Right lobe of liver (tissue), 4 donors: ENCODE results near the gene TMCC3.

ENCODE experiments used
- POLR2A ChIP-seq: fragments of 450-650 bp; IDR thresholded peaks from one replicate; pipeline ENCODE4 v1.6.1; 2017; ENCODE audit warnings: antibody characterized with exemption, mild to moderate bottlenecking
- TF ChIP-seq, protein P1 (sequence below), 4 donors: fragments of 200-600 bp in 3 of 4; fragments of 450-650 bp in 1 of 4; IDR thresholded peaks; one replicate each; pipeline versions ENCODE4 v1.5.1 to v1.8.0; 2016 to 2022; ENCODE audit warnings: antibody characterized with exemption in 4 of 4, mild to moderate bottlenecking in 2 of 4
- donor health status: DM: no; HTN: no; CAD: no.
- donor health status: DM: no; HTN: no; CAD: no.
- donor health status: DM: no; HTN: yes; CAD: no.

DNA sequence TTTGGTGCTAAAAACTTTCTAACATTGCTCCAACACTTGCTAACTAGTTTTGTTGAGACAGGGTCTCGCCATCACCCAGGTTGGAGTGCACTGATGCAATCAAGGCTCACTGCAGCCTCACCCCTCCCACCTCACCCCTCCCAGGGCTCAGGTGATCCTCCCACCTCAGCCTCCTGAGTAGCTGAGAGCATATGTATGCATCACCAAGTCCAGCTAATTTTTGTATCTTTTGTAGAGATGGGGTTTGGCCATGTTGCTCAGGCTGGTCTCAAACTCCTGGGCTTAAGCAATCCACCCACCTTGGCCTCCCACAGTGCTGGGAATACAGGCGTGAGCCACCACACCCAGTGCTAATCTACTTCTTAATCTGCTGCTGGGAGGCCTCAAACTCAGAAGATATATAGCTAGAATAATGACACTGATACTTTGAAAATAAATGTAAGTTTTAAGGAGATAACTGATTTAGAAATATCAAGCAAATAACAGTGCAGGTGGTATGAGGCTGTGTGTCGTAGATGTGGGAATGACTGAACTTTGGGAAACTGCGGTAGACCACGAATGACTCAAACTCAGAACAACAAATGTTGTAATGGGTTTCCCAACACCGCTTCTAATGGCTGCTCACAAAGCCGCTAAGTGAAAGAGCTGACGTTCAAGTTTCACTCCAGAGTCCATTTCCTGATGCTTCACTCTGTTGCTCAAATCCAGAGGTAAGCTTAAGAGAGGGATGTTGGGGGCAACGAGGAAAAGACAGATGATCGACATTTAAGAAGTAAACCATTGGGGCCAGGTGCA is 10.0 kb downstream of the TMCC3 start:
- TF ChIP-seq POLR2A = no peak
- TF ChIP-seq, protein P1, sequence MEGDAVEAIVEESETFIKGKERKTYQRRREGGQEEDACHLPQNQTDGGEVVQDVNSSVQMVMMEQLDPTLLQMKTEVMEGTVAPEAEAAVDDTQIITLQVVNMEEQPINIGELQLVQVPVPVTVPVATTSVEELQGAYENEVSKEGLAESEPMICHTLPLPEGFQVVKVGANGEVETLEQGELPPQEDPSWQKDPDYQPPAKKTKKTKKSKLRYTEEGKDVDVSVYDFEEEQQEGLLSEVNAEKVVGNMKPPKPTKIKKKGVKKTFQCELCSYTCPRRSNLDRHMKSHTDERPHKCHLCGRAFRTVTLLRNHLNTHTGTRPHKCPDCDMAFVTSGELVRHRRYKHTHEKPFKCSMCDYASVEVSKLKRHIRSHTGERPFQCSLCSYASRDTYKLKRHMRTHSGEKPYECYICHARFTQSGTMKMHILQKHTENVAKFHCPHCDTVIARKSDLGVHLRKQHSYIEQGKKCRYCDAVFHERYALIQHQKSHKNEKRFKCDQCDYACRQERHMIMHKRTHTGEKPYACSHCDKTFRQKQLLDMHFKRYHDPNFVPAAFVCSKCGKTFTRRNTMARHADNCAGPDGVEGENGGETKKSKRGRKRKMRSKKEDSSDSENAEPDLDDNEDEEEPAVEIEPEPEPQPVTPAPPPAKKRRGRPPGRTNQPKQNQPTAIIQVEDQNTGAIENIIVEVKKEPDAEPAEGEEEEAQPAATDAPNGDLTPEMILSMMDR (IDR thresholded peaks at IDR 0.05) = no peak
